Measurements from ENCODE around the gene COBL.
"Not testable (repeated sequence)": the region's sequence is repeated elsewhere in the genome, so short reads cannot be mapped to it uniquely, and the experiment has no call there.

The COBL gene

GRCh38 chr7:51017576-51018535 is 298.8 kb downstream of the COBL start:
- in situ Hi-C loops (cut with HindIII; ENCODE audit: low sequenced_read_pairs), result no loop called here

- in situ Hi-C loops (cut with HindIII; ENCODE audit: low sequenced_read_pairs), result no loop called here
Observed at GRCh38 chr7:51016546-51016945, 300.1 kb downstream of the COBL start.

- in situ Hi-C loops (cut with HindIII; ENCODE audit: low sequenced_read_pairs), result no loop called here
Observed at GRCh38 chr7:51015581-51015980, 301.0 kb downstream of the COBL start.

GRCh38 chr7:51014811-51015210 is 301.8 kb downstream of the COBL start:
- in situ Hi-C loops (cut with HindIII; ENCODE audit: low sequenced_read_pairs), result no loop called here

- in situ Hi-C loops (cut with HindIII; ENCODE audit: low sequenced_read_pairs), result no loop called here
Observed at GRCh38 chr7:51013861-51014511, 302.6 kb downstream of the COBL start.

- in situ Hi-C loops (cut with HindIII; ENCODE audit: low sequenced_read_pairs), result no loop called here
Observed at GRCh38 chr7:51013218-51013786, 303.3 kb downstream of the COBL start.

GRCh38 chr7:51012569-51013217 is 303.9 kb downstream of the COBL start:
- in situ Hi-C loops (cut with HindIII; ENCODE audit: low sequenced_read_pairs), result no loop called here

GRCh38 chr7:51011710-51012350 is 304.8 kb downstream of the COBL start:
- in situ Hi-C loops (cut with HindIII; ENCODE audit: low sequenced_read_pairs), result no loop called here

GRCh38 chr7:51010534-51010933 is 306.1 kb downstream of the COBL start:
- in situ Hi-C loops (cut with HindIII; ENCODE audit: low sequenced_read_pairs), result no loop called here

GRCh38 chr7:51009716-51010496 is 306.7 kb downstream of the COBL start:
- in situ Hi-C loops (cut with HindIII; ENCODE audit: low sequenced_read_pairs), result no loop called here

- in situ Hi-C loops (cut with HindIII; ENCODE audit: low sequenced_read_pairs), result no loop called here
Observed at GRCh38 chr7:51007551-51008505, 308.8 kb downstream of the COBL start.

- in situ Hi-C loops (cut with HindIII; ENCODE audit: low sequenced_read_pairs), result no loop called here
Observed at GRCh38 chr7:51006483-51007235, 309.9 kb downstream of the COBL start.

GRCh38 chr7:51005074-51005473 is 311.5 kb downstream of the COBL start:
- in situ Hi-C loops (cut with HindIII; ENCODE audit: low sequenced_read_pairs), result no loop called here

- in situ Hi-C loops (cut with HindIII; ENCODE audit: low sequenced_read_pairs), result no loop called here
Observed at GRCh38 chr7:51000956-51001355, 315.7 kb downstream of the COBL start.

- in situ Hi-C loops (cut with HindIII; ENCODE audit: low sequenced_read_pairs), result no loop called here
Observed at GRCh38 chr7:50994753-50995319, 321.8 kb downstream of the COBL start.

- in situ Hi-C loops (cut with HindIII; ENCODE audit: low sequenced_read_pairs), result not testable (repeated sequence)
Observed at GRCh38 chr7:50990214-50990613, 326.4 kb downstream of the COBL start.

- in situ Hi-C loops (cut with HindIII; ENCODE audit: low sequenced_read_pairs), result no loop called here
Observed at GRCh38 chr7:50988988-50989387, 327.6 kb downstream of the COBL start.

- in situ Hi-C loops (cut with HindIII; ENCODE audit: low sequenced_read_pairs), result no loop called here
Observed at GRCh38 chr7:50988465-50988864, 328.1 kb downstream of the COBL start.
